H9 (cell line): ENCODE data around the gene KRTCAP2. TPM values are rescaled to one million over a fixed set of nuclear protein-coding genes. Genes with fewer than 3 reads are reported as not detected.

Experiments used
- DNase-seq: peaks from one replicate; pipeline ENCODE4 v3.0.0-alpha.2; 2017
- H2AFZ ChIP-seq: one replicate; pipeline ENCODE4 v1.6.1; 2013; ENCODE audit warnings: mild to moderate bottlenecking, low read length, control low read depth, moderate library complexity
- H2AK5ac ChIP-seq: 2 replicates; pipeline ENCODE4 v1.6.1; 2013; ENCODE audit warnings: low read length, control low read depth, mixed read lengths; ENCODE audit not compliant: insufficient read length
- H2BK120ac ChIP-seq: one replicate; pipeline ENCODE4 v1.6.1; 2013; ENCODE audit warnings: low read depth, mild to moderate bottlenecking, low read length, control low read depth, inconsistent platforms; ENCODE audit not compliant: poor library complexity, severe bottlenecking
- H2BK12ac ChIP-seq: 2 replicates; pipeline ENCODE4 v1.6.1; 2013; ENCODE audit warnings: low read length, control low read depth, mixed read lengths, low read depth; ENCODE audit not compliant: insufficient read length
- H2BK15ac ChIP-seq: 2 replicates; pipeline ENCODE4 v1.6.1; 2013; ENCODE audit warnings: low read depth, low read length, control low read depth
- H2BK20ac ChIP-seq: one replicate; pipeline ENCODE4 v1.6.1; 2013; ENCODE audit warnings: low read depth, mild to moderate bottlenecking, low read length, control low read depth, inconsistent platforms; ENCODE audit not compliant: poor library complexity, severe bottlenecking
- H2BK5ac ChIP-seq: 2 replicates; pipeline ENCODE4 v1.6.1; 2013; ENCODE audit warnings: low read length, control low read depth, mixed read lengths; ENCODE audit not compliant: insufficient read length
- H3K14ac ChIP-seq: 2 replicates; pipeline ENCODE4 v1.6.1; 2013; ENCODE audit warnings: low read length, control low read depth; ENCODE audit not compliant: insufficient read depth
- H3K18ac ChIP-seq: 2 replicates; pipeline ENCODE4 v1.6.1; 2013; ENCODE audit warnings: low read depth, mild to moderate bottlenecking, mixed read lengths, low read length, control low read depth; ENCODE audit not compliant: insufficient read length
- H3K23ac ChIP-seq: 2 replicates; pipeline ENCODE4 v1.6.1; 2013; ENCODE audit warnings: low read length, control low read depth, mixed read lengths, low read depth; ENCODE audit not compliant: insufficient read length
- H3K23me2 ChIP-seq: 2 replicates; pipeline ENCODE4 v1.6.1; 2013; ENCODE audit warnings: low read depth, mild to moderate bottlenecking, mixed read lengths, low read length, control low read depth; ENCODE audit not compliant: insufficient read length, poor library complexity, severe bottlenecking
- H3K27ac ChIP-seq: 2 replicates; pipeline ENCODE4 v1.5.1; 2013; ENCODE audit warnings: low read length, control low read depth, mixed read lengths, low read depth; ENCODE audit not compliant: insufficient read length
- H3K27me3 ChIP-seq: 2 replicates; pipeline ENCODE4 v1.6.1; 2013; ENCODE audit warnings: low read length, control low read depth, inconsistent platforms; ENCODE audit not compliant: insufficient read depth
- H3K4ac ChIP-seq: 2 replicates; pipeline ENCODE4 v1.6.1; 2013; ENCODE audit warnings: low read depth, mild to moderate bottlenecking, control low read depth, inconsistent platforms, low read length, moderate library complexity
- H3K4me1 ChIP-seq: 2 replicates; pipeline ENCODE4 v1.6.1; 2013; ENCODE audit warnings: low read length, control low read depth, inconsistent platforms; ENCODE audit not compliant: insufficient read depth
- H3K4me2 ChIP-seq: 2 replicates; pipeline ENCODE4 v1.6.1; 2013; ENCODE audit warnings: low read length, control low read depth, mixed read lengths; ENCODE audit not compliant: insufficient read length, insufficient read depth
- H3K56ac ChIP-seq: 2 replicates; pipeline ENCODE4 v1.6.1; 2013; ENCODE audit warnings: low read depth, mild to moderate bottlenecking, mixed read lengths, low read length, control low read depth; ENCODE audit not compliant: insufficient read length
- H3K79me1 ChIP-seq: 2 replicates; pipeline ENCODE4 v1.6.1; 2013; ENCODE audit warnings: low read depth, mild to moderate bottlenecking, moderate library complexity, low read length, control low read depth, inconsistent platforms; ENCODE audit not compliant: insufficient read depth, poor library complexity, severe bottlenecking
- H3K79me2 ChIP-seq: 2 replicates; pipeline ENCODE4 v1.6.1; 2013; ENCODE audit warnings: low read length, control low read depth, inconsistent platforms; ENCODE audit not compliant: insufficient read depth
- H3K9ac ChIP-seq: 2 replicates; pipeline ENCODE4 v1.6.1; 2013; ENCODE audit warnings: low read length, control low read depth, mixed read lengths; ENCODE audit not compliant: insufficient read length; ENCODE audit errors: extremely low read depth
- H3K9me3 ChIP-seq: one replicate; pipeline ENCODE4 v1.6.1; 2013; ENCODE audit warnings: low read depth, low read length, inconsistent platforms; ENCODE audit not compliant: control insufficient read depth
- H3T11ph ChIP-seq: one replicate; pipeline ENCODE4 v1.6.1; 2013; ENCODE audit warnings: mild to moderate bottlenecking, low read length, control low read depth, inconsistent platforms
- H4K20me1 ChIP-seq: one replicate; pipeline ENCODE4 v1.6.1; 2013; ENCODE audit not compliant: control insufficient read depth, insufficient read length, insufficient read depth
- H4K5ac ChIP-seq: 2 replicates; pipeline ENCODE4 v1.6.1; 2013; ENCODE audit warnings: low read depth, mild to moderate bottlenecking, mixed read lengths, low read length, control low read depth; ENCODE audit not compliant: insufficient read length
- H4K8ac ChIP-seq: replicated peaks from 2 replicates; pipeline ENCODE4 v1.6.1; 2013; ENCODE audit warnings: low read length, control low read depth, mixed read lengths, low read depth; ENCODE audit not compliant: insufficient read length
- H4K91ac ChIP-seq: 2 replicates; pipeline ENCODE4 v1.6.1; 2013; ENCODE audit warnings: low read depth, mild to moderate bottlenecking, moderate library complexity, mixed read lengths, low read length, control low read depth; ENCODE audit not compliant: insufficient read length
- H3K27ac Mint-ChIP-seq, 3 experiments: 2 replicates in 2 of 3; 3 replicates in 1 of 3; pipeline ENCODE4 v1.8.0; 2020 to 2021; ENCODE audit warnings: mixed read lengths in 3 of 3, mild to moderate bottlenecking in 1 of 3, moderate library complexity in 1 of 3
- H3K27me3 Mint-ChIP-seq: 2 replicates; pipeline ENCODE4 v1.8.0; 2021; ENCODE audit warnings: low read depth, mild to moderate bottlenecking, moderate library complexity, mixed read lengths
- H3K36me3 Mint-ChIP-seq, 3 experiments: 2 replicates in 2 of 3; 3 replicates in 1 of 3; pipeline ENCODE4 v1.8.0; 2020 to 2021; ENCODE audit warnings: low read depth in 3 of 3, mixed read lengths in 3 of 3; ENCODE audit not compliant: insufficient read depth in 1 of 3
- H3K4me1 Mint-ChIP-seq, 2 experiments: 2 replicates each; pipeline ENCODE4 v1.8.0; 2020; ENCODE audit warnings: mixed read lengths in 2 of 2
- H3K4me3 Mint-ChIP-seq, 2 experiments: 2 replicates in 1 of 2; 3 replicates in 1 of 2; pipeline ENCODE4 v1.8.0; 2020 to 2021; ENCODE audit warnings: mild to moderate bottlenecking in 2 of 2, mixed read lengths in 2 of 2, moderate library complexity in 1 of 2
- H3K9me3 Mint-ChIP-seq, 2 experiments: 2 replicates in 1 of 2; 3 replicates in 1 of 2; pipeline ENCODE4 v1.8.0; 2020; ENCODE audit warnings: mild to moderate bottlenecking in 2 of 2, mixed read lengths in 2 of 2, moderate library complexity in 1 of 2
- CTCF ChIP-seq: fragments of 200-600 bp; sonication (generic); conservative IDR thresholded peaks from 3 replicates; pipeline ENCODE4 v1.8.0; 2021; ENCODE audit warnings: antibody characterized with exemption, mild to moderate bottlenecking
- WGBS: extraction: QIAGEN DNeasy Blood & Tissue Kit; methylation state at CpG from one replicate; pipeline ENCODE4 v1.1.7; 2013; ENCODE audit warnings: missing lambda C conversion rate, low lambda C conversion rate, mixed read lengths; ENCODE audit not compliant: insufficient read length; ENCODE audit errors: extremely low coverage; 5-methylcytosine and 5-hydroxymethylcytosine counted together
- total RNA-seq: library from RNA; stranded (reverse); gene quantifications from 2 replicates; pipeline ENCODE4 v1.2.1, GENCODE V29; 2021

Gene KRTCAP2
- total RNA-seq, 1 experiment from 2014 or later: 149 TPM

- H3K14ac ChIP-seq: no peak overlapping the region
- no peak overlapping the region for H4K5ac ChIP-seq
- H3K79me1 ChIP-seq: no peaks in the 10 kb centered on the region
- Mint-ChIP-seq H3K27me3 (peaks cover 66% of the 10 kb centered on the region), H3K36me3 (peaks cover 2 to 12% (median 6%) of the 10 kb centered on the region in 3 experiments; a peak in 6 of 7 replicates), H3K4me1 (peaks cover 52 to 57% of the 10 kb centered on the region in 2 experiments), H3K9me3 (no peaks in the 10 kb centered on the region; a peak in 1 of 5 replicates), H3K27ac (peak overlapping the region in 1 of 3 experiments; percentile 25; a peak in 2 of 7 replicates), H3K4me3 (peak overlapping the region; percentile 37 to 82; a peak in 4 of 5 replicates)
- H3K56ac ChIP-seq: no peak overlapping the region
- no peak overlapping the region for H4K8ac ChIP-seq
- H2BK20ac ChIP-seq: no peak overlapping the region
- no peak overlapping the region for H3K18ac ChIP-seq
- H3K9me3 ChIP-seq: no peaks in the 10 kb centered on the region
- H3K4me1 ChIP-seq: no peaks in the 10 kb centered on the region; the same call in 1 of the 2 replicates
- no peak overlapping the region for H4K91ac ChIP-seq
- H3K4me2 ChIP-seq: peak overlapping the region; percentile 41
- H4K20me1 ChIP-seq: peaks cover 2% of the 10 kb centered on the region
- peaks cover 32% of the 10 kb centered on the region for H3K23me2 ChIP-seq
- WGBS: no CpG with 5 or more reads among the region's 6 CpGs
- no peak overlapping the region for H2AFZ ChIP-seq
- no peak for DNase-seq
- no peak overlapping the region for H3K27ac ChIP-seq
- no peak overlapping the region for H3K4ac ChIP-seq
- H2BK12ac ChIP-seq: no peak overlapping the region
- no peak overlapping the region for H3T11ph ChIP-seq
- TF ChIP-seq CTCF: no peak
- H3K27me3 ChIP-seq: peaks cover 24% of the 10 kb centered on the region; the same call in 1 of the 2 replicates
- H3K9ac ChIP-seq: no peak overlapping the region
- no peak overlapping the region for H3K23ac ChIP-seq
- H2BK120ac ChIP-seq: no peak overlapping the region
- no peaks in the 10 kb centered on the region for H3K79me2 ChIP-seq
- H2AK5ac ChIP-seq: no peak overlapping the region
- H2BK5ac ChIP-seq: no peak overlapping the region
- no peak overlapping the region for H2BK15ac ChIP-seq
Observed at GRCh38 chr1:155130272-155131006, 42.7 kb downstream of the KRTCAP2 start.
